ENCODE data around the gene PEX16.

Gene PEX16

DNA sequence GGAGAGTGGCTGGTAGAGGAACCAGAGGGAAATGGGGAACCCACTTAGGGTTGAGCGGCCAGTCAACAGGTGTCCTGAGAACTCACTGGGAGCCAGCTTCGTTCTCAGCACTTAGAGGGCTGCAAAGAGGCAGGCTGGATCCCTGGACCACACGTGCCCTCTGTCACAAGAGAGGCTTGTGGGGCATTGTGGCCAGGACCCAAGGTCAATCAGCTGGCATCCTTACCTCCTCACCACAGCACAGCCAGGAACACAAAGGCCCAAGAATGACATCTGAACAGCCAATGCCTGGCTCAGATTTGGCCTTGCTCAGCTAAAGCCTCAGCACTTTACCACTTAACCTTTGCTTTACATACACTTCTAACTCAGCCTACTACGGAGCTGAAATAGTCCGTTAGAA, 24.8 kb downstream of the PEX16 start:
- Histone ChIP-seq H3K4me1 (ENCODE audit: control insufficient read depth, low read length) (no peaks in the 10 kb centered on the region), H3K27ac (ENCODE audit: low read depth, low read length) (no peak overlapping the region), H3K9me3 (ENCODE audit: control insufficient read depth, insufficient read depth, low read length) (no peaks in the 10 kb centered on the region), H3K27me3 (ENCODE audit: control insufficient read depth, low read length) (peaks cover 4% of the 10 kb centered on the region; the same call in 1 of the 2 replicates), H3K79me2 (ENCODE audit: control insufficient read depth, low read length) (no peaks in the 10 kb centered on the region), H3F3A (ENCODE audit: control insufficient read depth, insufficient read depth) (no peaks in the 10 kb centered on the region), H3K9me2 (replicated peaks; ENCODE audit: control insufficient read depth, low read length) (no peaks in the 10 kb centered on the region), H3K4me2 (ENCODE audit: low read length) (no peak overlapping the region), H3K36me3 (ENCODE audit: control insufficient read depth, low read length) (no peaks in the 10 kb centered on the region), H3K4me3 (ENCODE audit: low read length) (no peak overlapping the region), H4K20me1 (ENCODE audit: control insufficient read depth, insufficient read depth, low read depth, low read length) (no peaks in the 10 kb centered on the region)
- TF ChIP-seq EZH2phosphoT487 (IDR thresholded peaks at IDR 0.05; ENCODE audit: borderline replicate concordance, low read length) (no peak), CTCF (IDR thresholded peaks at IDR 0.05; ENCODE audit: low read depth, low read length, poor library complexity, severe bottlenecking) (no peak)

GRCh38 chr11:45890886-45891550, 26.7 kb downstream of the PEX16 start:
- Histone ChIP-seq H3K4me3 (ENCODE audit: low read length) (no peak overlapping the region), H4K20me1 (ENCODE audit: control insufficient read depth, insufficient read depth, low read depth, low read length) (0 out of 2 replicates have a peak, but pooled peaks cover 4% of the 10 kb centered on the region), H3K79me2 (ENCODE audit: control insufficient read depth, low read length) (no peaks in the 10 kb centered on the region), H3K36me3 (ENCODE audit: control insufficient read depth, low read length) (no peaks in the 10 kb centered on the region), H3K9me3 (ENCODE audit: control insufficient read depth, insufficient read depth, low read length) (no peaks in the 10 kb centered on the region), H3K4me2 (ENCODE audit: low read length) (no peak overlapping the region), H3K27me3 (ENCODE audit: control insufficient read depth, low read length) (0 out of 2 replicates have a peak, but pooled peaks cover 3% of the 10 kb centered on the region), H3K9me2 (replicated peaks; ENCODE audit: control insufficient read depth, low read length) (no peaks in the 10 kb centered on the region), H3K4me1 (ENCODE audit: control insufficient read depth, low read length) (peaks cover under 1% of the 10 kb centered on the region; the same call in 1 of the 2 replicates), H3F3A (ENCODE audit: control insufficient read depth, insufficient read depth) (no peaks in the 10 kb centered on the region), H3K27ac (ENCODE audit: low read depth, low read length) (no peak overlapping the region)
- TF ChIP-seq EZH2phosphoT487 (IDR thresholded peaks at IDR 0.05; ENCODE audit: borderline replicate concordance, low read length) (no peak), CTCF (IDR thresholded peaks at IDR 0.05; ENCODE audit: low read depth, low read length, poor library complexity, severe bottlenecking) (no peak)

DNA sequence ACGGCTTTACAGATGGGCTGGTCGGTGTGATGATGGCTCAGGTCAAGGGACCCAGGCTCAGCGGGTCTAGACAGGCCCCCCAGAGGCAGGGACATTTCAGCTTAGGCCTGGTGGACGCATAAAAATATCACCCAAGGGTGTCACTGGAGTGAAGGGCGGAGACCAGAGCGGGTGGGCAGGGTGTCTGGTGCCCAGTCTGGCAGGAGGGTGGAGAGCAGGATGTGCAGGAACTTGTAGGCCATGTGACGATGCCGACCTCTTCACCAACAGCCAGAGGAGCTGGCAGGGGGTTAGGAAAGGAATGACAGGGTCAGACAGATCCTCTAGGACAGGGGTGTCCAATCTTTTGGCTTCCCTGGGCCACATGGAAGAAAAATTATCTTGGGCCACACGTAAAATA, 27.7 kb downstream of the PEX16 start:
- H3K9me3 ChIP-seq (ENCODE audit: control insufficient read depth, insufficient read depth, low read length), result no peaks in the 10 kb centered on the region
- H3K9me2 ChIP-seq (replicated peaks; ENCODE audit: control insufficient read depth, low read length), result no peaks in the 10 kb centered on the region
- H3K4me2 ChIP-seq (ENCODE audit: low read length), result no peak overlapping the region
- H3F3A ChIP-seq (ENCODE audit: control insufficient read depth, insufficient read depth), result no peaks in the 10 kb centered on the region
- no peak for TF ChIP-seq CTCF (IDR thresholded peaks at IDR 0.05; ENCODE audit: low read depth, low read length, poor library complexity, severe bottlenecking)
- TF ChIP-seq EZH2phosphoT487 (IDR thresholded peaks at IDR 0.05; ENCODE audit: borderline replicate concordance, low read length), result no peak
- 0 out of 2 replicates have a peak, but pooled peaks cover 5% of the 10 kb centered on the region for H4K20me1 ChIP-seq (ENCODE audit: control insufficient read depth, insufficient read depth, low read depth, low read length)
- H3K4me3 ChIP-seq (ENCODE audit: low read length), result no peak overlapping the region
- H3K36me3 ChIP-seq (ENCODE audit: control insufficient read depth, low read length), result no peaks in the 10 kb centered on the region
- H3K4me1 ChIP-seq (ENCODE audit: control insufficient read depth, low read length), result peaks cover 7% of the 10 kb centered on the region
- H3K79me2 ChIP-seq (ENCODE audit: control insufficient read depth, low read length), result no peaks in the 10 kb centered on the region
- no peak overlapping the region for H3K27ac ChIP-seq (ENCODE audit: low read depth, low read length)
- 0 out of 2 replicates have a peak, but pooled peaks cover 7% of the 10 kb centered on the region for H3K27me3 ChIP-seq (ENCODE audit: control insufficient read depth, low read length)
